HG03097 (cell line): ENCODE measurements around the gene REEP5.
"Not testable (repeated sequence)": the region's sequence is repeated elsewhere in the genome, so short reads cannot be mapped to it uniquely, and the experiment has no call there.

Experiments used
- ATAC-seq: cut with Tn5 transposase; IDR thresholded peaks from one replicate; pipeline ENCODE4 v1.9.1; 2021; ENCODE audit not compliant: unreplicated experiment, low FRiP score

The REEP5 gene

DNA sequence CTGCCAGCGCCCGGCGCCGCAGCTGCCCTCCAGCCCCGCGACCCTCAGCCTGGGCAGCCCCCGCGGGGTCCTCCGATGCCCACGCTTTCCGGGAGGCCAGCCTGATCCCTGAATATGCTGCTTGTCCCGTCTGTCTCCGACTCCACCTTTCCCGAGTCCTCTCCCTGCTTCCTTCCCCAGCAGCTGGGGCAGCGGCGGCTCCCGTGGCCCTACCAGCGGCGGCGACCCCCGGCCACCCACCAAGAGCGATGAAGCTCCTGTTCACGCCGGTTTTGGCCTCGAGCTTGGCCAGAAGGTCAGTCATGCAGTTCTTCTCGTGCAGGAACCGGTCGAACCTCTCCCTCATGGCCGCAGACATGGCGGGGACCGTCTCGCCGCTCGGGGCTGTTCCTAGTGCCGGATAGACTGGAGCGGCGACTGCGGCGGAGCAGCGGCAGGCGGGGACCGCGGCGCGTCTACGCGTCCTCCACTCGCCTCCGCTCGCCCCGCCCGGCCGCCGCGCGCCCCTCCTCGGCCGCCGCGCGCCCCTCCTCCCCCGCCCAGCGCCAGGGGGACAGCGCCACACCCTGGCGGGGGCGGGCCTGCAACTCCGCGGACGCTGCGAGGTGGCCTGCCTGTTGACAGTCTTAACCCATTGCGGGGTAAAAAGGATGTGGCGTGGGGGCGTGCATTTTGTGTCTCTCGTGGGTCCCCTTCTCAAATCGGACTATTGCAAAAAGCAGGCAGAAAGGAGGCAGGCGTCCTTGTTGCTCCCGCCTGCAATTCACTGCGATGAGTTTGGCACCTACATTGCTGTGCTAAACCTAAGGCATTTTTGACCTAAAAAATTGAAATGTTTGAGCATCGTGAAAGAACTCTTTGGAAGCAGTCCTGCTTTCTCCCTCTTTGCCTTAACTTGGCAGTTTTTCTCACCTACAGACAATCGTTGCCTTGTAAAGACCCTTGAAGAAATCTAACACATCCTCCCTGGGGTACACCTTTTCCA is at the start of gene REEP5:
Gene REEP5, minus strand, starts transcription at position 395 of the 985 bp plus-strand sequence. Its CDS starts 37 bp downstream, at position 358.
- peak; percentile 60 for ATAC-seq

DNA sequence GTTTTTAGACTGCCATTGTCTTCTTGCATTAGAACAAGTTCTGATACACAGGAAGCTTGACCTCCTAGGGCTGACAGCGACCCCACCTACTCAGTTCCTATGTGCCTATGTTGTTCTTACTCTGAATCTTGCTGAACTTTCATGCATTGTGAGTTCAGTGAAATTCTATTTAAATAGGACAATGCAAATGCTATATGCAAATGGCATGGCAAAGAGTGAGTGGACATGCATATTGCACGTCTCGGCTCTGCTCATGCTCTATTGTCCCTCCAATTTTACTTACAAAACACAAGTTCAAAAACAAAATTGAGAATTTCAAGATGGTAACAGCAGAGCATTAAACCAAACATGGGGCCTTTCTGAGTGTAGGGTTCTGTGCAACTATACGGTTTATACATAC is 49.2 kb upstream of the REEP5 start:
- ATAC-seq, result no peak

DNA sequence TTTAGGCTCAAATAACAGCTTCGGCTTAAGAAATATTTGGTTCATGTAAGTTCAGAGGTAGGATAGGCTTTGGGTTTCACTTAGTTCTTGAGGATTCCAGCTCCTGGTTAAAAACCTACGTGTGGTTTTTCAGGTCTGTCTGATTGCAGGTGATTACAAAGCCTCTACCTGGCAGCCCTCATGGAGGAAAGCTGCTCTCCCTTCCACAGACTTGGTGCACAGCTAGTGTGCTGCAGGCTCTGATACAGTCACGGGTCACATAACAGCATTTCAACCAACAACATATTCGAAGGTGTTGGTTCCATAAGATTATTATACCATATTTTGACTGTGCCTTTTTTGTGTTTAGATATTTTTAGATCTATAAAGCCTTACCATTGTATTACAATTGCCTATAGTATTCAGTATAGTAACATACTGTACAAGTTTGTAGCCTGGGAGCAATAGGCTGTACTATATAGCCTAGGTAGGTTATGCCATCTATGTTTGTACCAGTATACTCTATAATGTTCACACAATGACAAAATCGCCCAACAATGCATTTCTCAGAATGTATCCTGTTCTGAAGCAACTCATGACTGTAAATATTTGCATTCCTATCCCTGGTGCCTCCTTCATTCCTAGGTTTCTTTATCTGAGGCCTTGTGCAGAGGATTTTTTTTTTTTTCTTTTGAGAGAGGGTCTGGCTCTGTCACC is 46.5 kb upstream of the REEP5 start:
- no peak for ATAC-seq

DNA sequence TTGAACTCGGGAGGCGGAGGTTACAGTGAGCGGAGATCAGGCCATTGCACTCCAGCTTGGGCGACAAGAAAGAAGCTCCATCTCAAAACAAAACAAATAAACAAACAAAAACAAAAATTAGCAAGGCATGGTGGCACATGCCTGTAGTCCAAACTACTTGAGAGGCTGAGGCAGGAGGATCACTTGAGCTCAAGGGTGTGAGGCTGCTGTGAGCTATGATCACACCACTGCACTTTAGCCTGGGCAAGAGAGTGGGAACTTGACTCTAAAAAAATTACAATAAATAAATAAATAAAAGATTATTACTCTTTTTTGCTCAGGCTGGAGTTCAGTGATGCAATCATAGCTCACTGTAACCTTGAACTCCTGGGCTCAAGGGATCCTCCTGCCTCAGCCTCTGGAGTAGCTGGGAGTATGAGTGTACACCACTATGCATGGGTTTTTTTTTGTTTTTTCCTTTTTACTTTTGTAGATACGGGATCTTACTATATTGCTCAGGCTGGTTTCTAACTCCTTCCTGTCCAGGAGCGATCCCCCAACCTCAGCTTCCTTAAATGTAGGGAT is 45.6 kb upstream of the REEP5 start:
- no peak for ATAC-seq

DNA sequence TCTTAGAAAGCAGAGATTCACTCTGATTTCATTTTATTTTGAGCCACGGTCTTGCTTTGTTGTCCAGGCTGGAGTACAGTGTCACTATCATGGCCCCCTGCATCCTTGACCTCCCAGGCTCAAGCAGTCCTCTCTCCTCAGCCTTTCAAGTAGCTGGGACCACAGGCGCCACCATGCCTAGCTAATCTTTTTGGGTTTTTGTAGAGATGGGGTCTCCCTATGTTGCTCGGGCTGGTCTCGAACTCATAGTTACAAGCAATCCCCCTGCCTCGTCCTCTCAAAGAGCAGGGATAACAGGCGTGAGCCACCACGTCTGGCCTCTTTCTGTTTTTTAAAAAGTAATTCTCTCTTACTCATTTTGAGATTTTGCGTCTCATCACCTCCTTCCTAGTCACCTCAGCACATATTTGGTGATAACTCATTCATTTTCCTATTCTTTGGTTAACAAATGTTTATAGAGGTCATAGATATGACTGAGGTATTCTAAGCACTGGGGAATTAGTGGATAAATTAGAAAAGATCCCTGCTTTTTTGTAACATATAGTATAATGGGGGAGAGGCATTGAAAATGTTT is 43.8 kb upstream of the REEP5 start:
- ATAC-seq, result no peak

DNA sequence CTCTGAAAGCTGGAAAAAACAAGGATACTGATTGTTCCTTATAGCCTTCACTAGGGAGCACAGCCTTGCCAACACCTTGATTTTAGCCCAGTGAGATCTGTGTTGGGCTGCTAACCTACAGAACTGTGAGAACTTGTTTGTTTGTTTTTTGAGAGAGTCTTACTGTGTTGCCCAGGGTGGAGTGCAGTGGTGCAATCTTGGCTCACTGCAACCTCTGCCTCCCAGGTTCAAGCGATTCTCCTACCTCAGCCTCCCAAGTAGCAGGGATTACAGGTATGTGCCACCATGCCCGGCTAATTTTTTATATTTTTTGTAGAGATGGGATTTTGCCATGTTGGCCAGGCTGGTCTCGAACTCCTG is 41.3 kb upstream of the REEP5 start:
- ATAC-seq, result not testable (repeated sequence)

DNA sequence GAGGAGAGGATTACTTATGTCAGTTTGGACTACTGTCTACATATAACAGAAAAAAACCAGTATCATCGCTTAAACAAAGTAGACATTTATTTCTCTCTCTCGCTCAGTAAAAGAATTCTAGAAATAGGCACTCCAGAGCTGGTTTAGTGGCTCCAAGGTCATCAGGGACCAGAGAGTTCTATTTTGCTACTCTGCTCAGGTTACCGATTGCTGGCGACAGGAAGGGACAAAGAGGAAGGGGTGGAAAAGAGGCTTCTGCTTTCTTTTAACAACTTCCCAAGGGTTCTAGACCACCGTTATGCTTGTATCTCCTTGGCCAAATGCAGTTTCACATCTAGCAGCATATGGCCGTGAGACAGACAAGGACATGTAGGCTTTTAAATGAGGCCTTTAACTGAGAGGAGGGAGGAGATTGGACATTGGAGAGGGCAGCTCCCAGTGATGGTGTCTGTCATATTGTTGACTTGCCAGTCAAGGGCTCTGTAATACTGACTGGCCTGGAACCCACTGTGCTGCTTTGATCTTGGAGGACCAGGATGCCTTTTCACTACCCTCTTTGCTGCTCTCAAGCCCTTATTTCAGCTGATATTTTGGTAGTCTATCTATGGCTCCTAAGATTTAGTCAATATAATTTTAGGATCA is 39.0 kb upstream of the REEP5 start:
- no peak for ATAC-seq

DNA sequence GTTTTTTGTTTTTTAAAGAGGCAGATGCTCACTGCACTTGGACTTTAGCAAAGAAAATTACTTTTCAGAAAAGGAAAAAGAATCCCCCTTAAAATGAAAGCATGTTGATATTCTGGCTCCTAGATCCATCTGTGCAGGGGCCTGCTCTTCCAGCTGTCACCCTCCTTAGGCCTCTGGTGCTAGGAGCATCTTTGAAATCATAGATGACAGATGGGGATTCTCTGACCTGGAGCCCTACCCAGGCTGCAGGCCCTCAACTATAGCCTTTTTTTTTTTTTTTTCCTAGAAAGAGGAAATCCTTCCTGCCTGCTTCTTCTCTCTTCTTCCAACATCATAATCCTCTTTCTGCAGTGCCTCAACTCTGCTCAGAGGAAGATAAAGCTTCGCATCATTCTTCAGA is 38.3 kb upstream of the REEP5 start:
- no peak for ATAC-seq

DNA sequence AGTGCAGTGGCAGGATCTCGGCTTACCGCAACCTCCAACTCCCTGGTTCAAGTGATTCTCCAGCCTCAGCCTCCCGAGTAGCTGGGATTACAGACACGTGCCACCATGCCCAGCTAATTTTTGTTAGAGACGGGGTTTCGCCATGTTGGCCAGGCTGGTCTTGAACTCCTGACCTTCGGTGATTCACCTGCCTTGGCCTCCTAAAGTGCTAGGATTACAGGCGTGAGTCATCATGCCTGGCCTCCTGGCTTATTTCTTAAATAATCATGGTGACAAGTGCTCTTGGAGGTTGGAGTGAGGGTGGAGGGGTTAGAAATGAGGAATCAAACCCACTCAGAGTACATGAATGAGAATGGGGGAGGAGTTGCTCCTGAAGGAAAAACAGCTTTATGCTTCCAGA is 37.8 kb upstream of the REEP5 start:
- not testable (repeated sequence) for ATAC-seq

DNA sequence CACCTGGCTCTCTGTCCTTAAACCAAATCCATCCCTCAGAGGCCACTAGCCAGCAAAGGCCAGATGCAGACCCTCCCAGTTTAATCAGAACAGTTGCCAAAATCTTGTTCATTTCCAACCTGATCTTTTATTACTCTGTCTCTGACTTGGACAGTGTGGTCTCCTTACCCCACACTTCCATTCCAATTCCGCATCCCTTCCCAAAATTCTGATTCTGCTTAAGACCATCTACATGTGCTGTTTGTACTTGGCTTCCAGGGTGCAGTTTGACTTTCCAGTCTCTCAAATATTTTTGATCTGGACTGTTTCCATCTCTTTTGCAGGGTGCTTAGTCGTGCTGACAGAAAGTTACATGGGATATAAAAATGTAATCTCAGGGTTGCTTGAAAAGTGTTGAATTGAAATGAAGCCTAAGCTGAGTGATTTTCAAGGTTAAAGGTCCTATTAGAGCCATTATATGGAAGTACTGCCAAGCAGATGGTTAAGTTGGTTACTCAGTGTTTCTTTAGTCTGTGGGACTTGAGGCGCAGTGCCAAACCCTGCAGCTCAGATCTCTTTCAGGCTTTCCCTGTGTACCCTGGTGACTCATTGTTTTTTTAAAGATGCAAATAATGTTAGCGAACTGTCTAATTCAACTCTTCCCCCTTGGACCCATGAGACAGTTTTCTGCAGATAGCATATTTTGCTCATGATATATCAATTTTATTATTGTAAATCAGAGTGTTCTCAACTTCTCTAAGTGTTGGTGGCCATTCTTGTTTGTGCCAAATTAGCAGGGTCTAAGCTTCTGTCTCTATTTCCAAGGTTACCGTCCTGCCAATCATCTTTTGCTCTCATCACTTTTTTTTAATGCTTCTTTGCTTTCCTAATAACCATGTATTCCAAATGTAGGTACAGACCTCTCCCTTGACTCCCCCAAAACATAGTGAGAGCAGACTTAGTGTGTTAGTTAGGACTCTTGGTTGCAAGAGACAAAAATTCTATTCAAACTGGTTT is 36.4 kb upstream of the REEP5 start:
- peak; percentile 70 for ATAC-seq

DNA sequence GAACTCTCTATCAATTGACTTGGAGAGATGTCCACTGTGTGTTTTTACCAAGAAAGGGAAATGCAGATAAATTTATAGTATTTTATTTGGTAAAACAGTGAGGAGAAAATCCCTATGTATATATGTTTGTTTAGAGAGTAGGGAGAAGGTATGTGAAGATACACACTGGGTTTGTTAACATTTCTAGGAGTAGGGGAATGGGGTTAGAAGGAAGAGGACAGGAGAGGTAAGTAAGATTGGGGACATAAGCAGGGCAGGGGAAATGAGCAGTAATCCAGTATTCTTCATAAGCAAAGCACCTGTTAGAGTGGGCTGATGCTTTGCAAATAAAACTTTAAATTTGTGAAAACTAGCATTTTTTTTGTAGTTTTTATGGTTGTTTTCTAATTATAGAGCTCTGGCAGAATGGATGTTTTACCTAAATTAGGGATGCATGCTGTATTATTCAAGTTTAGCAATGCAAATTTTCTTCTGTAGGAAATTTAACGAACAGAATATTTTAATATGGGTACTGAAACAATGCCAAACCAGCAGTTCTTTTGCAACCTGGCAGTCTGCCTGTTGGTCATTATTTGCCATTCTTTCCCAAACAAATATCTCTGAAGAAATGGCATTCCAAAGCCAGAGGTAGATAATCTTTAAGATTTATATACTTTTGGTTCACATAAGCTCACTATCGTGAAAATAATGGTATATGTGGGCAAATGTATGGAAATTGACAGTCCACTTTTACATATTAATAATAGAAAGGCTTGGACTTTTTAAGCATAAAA is 35.2 kb upstream of the REEP5 start:
- ATAC-seq, result no peak

DNA sequence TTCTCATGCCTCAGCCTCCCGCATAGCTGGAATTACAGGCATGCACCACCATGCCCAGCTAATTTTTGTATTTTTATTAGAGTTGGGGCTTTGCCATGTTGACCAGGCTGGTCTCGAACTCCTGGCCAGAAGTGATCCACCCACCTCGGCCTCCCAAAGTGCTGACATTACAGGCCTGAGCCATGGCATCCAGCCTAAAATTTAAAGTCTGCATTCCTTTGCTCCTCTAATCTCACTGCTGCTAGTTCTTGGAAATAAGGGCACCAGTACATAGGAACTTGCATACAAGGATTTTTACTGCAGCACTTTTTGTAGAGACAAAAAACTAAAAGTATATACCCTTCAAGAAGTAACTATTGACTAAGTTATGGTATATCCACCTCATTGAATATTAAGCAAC is 34.6 kb upstream of the REEP5 start:
- ATAC-seq, result no peak

DNA sequence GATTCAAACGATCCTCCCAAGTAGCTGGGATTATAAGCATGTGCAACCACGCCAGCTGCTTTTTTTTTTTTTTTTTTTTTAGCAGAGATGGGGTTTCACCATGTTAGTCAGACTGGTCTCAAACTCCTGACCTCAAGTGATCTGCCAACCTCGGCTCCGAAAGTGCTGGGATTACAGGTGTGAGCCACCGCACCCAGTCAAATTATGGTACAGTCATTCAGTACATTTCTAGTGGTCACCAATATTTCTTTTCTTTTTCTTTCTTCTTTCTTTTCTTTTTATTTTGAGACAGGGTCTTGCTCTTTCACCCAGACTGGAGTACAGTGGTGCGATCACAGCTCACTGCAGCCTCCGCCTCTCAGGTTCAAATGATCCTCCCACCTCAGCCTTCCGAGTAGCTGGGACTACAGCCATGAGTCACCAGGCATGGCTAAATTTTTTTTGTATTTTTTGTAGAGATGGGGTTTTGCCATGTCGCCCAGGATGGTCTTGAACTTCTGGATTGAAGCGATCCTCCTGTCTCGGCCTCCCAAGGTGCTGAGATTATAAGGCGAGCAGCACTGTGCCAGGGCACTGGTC is 29.2 kb upstream of the REEP5 start:
- ATAC-seq, result no peak

DNA sequence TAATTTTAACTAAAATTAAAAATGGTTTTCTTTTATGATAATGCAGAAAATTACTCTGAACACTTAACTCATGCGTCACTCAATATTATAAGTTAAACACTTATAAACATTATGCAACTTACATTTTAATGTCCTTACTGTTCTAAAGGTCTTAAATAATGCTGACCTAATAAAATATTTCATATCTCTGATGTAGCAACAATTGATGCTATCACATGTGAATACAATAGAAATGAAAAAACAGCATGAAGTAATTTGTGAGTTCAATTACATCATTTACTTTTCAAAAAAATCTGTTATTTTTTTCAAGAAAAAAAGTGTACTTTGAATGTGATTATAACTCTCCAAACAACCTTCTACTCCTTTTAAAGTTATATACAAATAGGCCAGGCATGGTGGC is 26.4 kb upstream of the REEP5 start:
- ATAC-seq, result no peak

DNA sequence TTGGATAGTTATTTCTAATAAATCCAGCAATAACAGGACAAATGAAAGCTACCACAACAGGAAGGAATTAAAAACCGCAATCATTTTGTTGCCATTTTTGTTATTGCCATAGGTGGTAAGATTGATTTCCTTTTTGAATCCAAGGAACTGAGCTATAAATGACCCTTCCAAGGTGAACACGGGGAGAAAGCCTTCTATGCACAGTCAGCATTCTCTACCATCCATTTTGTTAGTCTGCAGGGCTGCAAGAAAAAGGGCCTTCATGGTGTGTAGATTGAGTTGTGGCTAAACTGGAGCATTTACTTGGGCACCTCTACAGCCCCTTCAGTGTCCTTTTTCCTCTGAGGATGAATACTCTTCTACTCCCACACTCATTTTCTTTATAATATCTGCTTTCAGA is 18.6 kb upstream of the REEP5 start:
- ATAC-seq, result no peak

DNA sequence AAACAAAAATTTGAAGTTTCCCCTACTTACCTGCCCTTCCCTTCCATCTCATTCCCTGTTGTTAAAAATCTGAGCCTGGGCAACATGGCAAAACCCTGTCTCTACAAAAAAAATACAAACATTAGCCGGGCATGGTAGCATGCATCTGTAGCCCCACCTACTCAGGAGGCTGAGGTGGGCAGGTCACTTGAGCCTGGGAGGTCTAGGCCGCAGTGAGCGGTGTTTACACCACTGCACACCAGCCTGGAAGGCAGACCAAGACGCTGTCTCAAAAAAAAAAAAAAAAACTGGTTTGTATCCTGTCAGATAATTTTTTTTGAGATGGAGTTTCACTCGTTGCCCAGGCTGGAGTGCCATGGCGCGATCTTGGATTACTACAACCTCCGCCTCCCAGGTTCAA is 16.3 kb upstream of the REEP5 start:
- ATAC-seq, result no peak

DNA sequence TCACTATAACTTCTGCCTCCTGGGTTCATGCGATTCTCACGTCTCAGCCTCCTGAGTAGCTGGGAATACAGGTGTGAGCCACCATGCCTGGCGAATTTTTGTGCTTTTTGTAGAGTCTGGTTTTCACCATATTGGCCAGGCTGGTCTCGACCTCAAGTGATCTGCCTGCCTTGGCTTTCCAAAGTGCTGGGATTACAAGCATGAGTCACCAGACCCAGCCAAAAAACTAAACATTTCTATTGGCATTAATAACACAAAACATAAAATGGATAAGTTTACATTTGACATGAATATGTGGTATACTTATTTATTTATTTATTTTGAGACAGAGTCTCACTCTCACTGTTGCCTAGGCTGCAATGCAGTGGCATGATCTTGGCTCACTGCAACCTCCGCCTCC is 13.6 kb upstream of the REEP5 start:
- ATAC-seq, result no peak

DNA sequence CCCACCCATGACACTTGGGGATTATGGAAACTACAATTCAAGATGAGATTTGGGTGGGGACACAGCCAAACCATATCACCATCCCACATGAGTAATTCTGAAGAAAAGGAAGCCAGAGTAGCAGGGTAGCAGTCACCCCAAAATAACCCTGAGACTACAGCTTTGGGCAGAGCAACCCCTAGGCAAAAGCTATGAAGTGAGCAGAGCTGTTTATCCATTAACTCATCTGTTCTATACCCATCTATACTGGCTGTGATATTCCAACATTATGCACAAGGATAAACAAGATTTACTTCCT is 12.3 kb upstream of the REEP5 start:
- ATAC-seq, result no peak
